DMS53 treated with DMSO at 0.1 percent for 48 hours (cell line): ENCODE measurements around the gene C13orf46.
"Not testable (repeated sequence)": the region's sequence is repeated elsewhere in the genome, so short reads cannot be mapped to it uniquely, and the experiment has no call there.

ENCODE experiments used
- DNase-seq: peaks from one replicate; lab custom pipeline; 2025; ENCODE audit not compliant: unreplicated experiment; lab: John Stamatoyannopoulos, UW

C13orf46 gene

GRCh38 chr13:113913408-113913807 is 60.5 kb downstream of the C13orf46 start:
- DNase-seq, result not testable (repeated sequence)

- no peak for DNase-seq
Measured at GRCh38 chr13:113912596-113912995, 61.3 kb downstream of the C13orf46 start.

GRCh38 chr13:113907635-113908617 is 66.0 kb downstream of the C13orf46 start:
- no peak for DNase-seq

GRCh38 chr13:113906571-113906970 is 67.3 kb downstream of the C13orf46 start:
- DNase-seq, result no peak

- DNase-seq, result no peak
Measured at GRCh38 chr13:113905942-113906341, 67.9 kb downstream of the C13orf46 start.

- no peak for DNase-seq
Measured at GRCh38 chr13:113905018-113905417, 68.9 kb downstream of the C13orf46 start.

- no peak for DNase-seq
Measured at GRCh38 chr13:113904411-113904810, 69.5 kb downstream of the C13orf46 start.

- no peak for DNase-seq
Measured at GRCh38 chr13:113903912-113904311, 70.0 kb downstream of the C13orf46 start.
